GM12878 (cell line): ENCODE data around the gene PPP1R18. TPM values are rescaled to one million over a fixed set of nuclear protein-coding genes. Genes with fewer than 3 reads are reported as not detected.
A peak's percentile ranks its signal among the peaks of the same experiment; 100 is the strongest.

Source experiments
- ATAC-seq: fragments of 200-7000 bp; cut with Tn5 transposase; 3 replicates; pipeline ENCODE4 v1.9.1; 2020; ENCODE audit warnings: mild to moderate bottlenecking, moderate library complexity
- BruUV-seq: library from RNA; stranded (reverse); fragments of 400-500 nt; replicated peaks from 2 replicates; lab custom pipeline; 2021; lab: Mats Ljungman, UMichigan
- CTCF ChIA-PET: fragments of 300-600 bp; sonication (Branson Sonifier 250); formaldehyde crosslinking; extraction: SDS; loops from one replicate; lab custom pipeline; 2021; ENCODE audit warnings: inconsistent platforms; lab: Yijun Ruan, JAX
- POLR2A ChIA-PET: fragments of 350-600 bp; formaldehyde crosslinking; extraction: SDS; loops from one replicate; lab custom pipeline; 2021; ENCODE audit warnings: inconsistent platforms; lab: Charles Lee
- RAD21 ChIA-PET: fragments of 300-600 bp; sonication (Branson Sonifier 250); formaldehyde crosslinking; loops from one replicate; lab custom pipeline; 2023; ENCODE audit warnings: antibody characterized with exemption; ENCODE audit not compliant: unreplicated experiment; lab: Charles Lee
- SMC1A ChIA-PET: fragments of 300-600 bp; sonication (Branson Sonifier 250); formaldehyde crosslinking; loops from one replicate; lab custom pipeline; 2023; ENCODE audit not compliant: unreplicated experiment, uncharacterized antibody; lab: Charles Lee
- DNase-seq: peaks from one replicate; pipeline ENCODE4 v3.0.0-alpha.2; 2011; ENCODE audit warnings: low read depth, low spot score
- FAIRE-seq: peaks from 3 replicates; lab custom pipeline; 2011; peaks lifted over from hg19 to GRCh38; lab: Jason Lieb, UNC
- H2AFZ ChIP-seq: 2 replicates; pipeline ENCODE4 v1.6.0; 2011; ENCODE audit warnings: low read depth, low read length, control low read depth; ENCODE audit not compliant: control insufficient read depth
- H3K27ac ChIP-seq: 2 replicates; pipeline ENCODE4 v1.5.1; 2011; ENCODE audit warnings: control low read depth; ENCODE audit not compliant: control insufficient read depth, insufficient read depth
- H3K27me3 ChIP-seq, 2 experiments: replicated peaks in 1 of 2; 2 replicates each; pipeline versions ENCODE4 v1.6.0 to v1.6.1; 2011; ENCODE audit warnings: low read length in 1 of 2; ENCODE audit not compliant: control insufficient read depth in 2 of 2, insufficient read depth in 2 of 2
- H3K36me3 ChIP-seq, 2 experiments: 2 replicates each; pipeline ENCODE4 v1.5.1; 2011; ENCODE audit warnings: low read length in 1 of 2; ENCODE audit not compliant: control insufficient read depth in 2 of 2, insufficient read depth in 2 of 2
- H3K4me1 ChIP-seq: 2 replicates; pipeline ENCODE4 v1.6.1; 2011; ENCODE audit warnings: mild to moderate bottlenecking, low read length, moderate library complexity, mixed read lengths; ENCODE audit not compliant: control insufficient read depth, insufficient read depth
- H3K4me2 ChIP-seq: 2 replicates; pipeline ENCODE4 v1.6.0; 2011; ENCODE audit warnings: control low read depth; ENCODE audit not compliant: control insufficient read depth, insufficient read depth
- H3K4me3 ChIP-seq: fragments of 200-600 bp; sonication (generic); 2 replicates; pipeline ENCODE4 v1.5.1; 2016
- H3K79me2 ChIP-seq: 2 replicates; pipeline ENCODE4 v1.6.0; 2011; ENCODE audit warnings: low read length; ENCODE audit not compliant: control insufficient read depth, insufficient read depth
- H3K9ac ChIP-seq: 2 replicates; pipeline ENCODE4 v1.8.0; 2011; ENCODE audit warnings: low read length, control low read depth, mixed read lengths; ENCODE audit not compliant: control insufficient read depth, insufficient read depth
- H3K9me3 ChIP-seq: replicated peaks from 3 replicates; pipeline ENCODE4 v1.5.1; 2011; ENCODE audit warnings: mild to moderate bottlenecking, low read length; ENCODE audit not compliant: control insufficient read depth, insufficient read depth
- H4K20me1 ChIP-seq: 2 replicates; pipeline ENCODE4 v1.6.0; 2011; ENCODE audit not compliant: control insufficient read depth, insufficient read depth
- BACH1 ChIP-seq: fragments of 450-650 bp; IDR thresholded peaks from 2 replicates; pipeline ENCODE4 v1.6.1; 2017; ENCODE audit warnings: mild to moderate bottlenecking, borderline replicate concordance
- CBX3 ChIP-seq: fragments of 200-600 bp; sonication (generic); IDR thresholded peaks from 2 replicates; pipeline ENCODE4 v1.6.1; 2016; ENCODE audit warnings: low read depth, borderline replicate concordance
- CHD4 ChIP-seq: fragments of 200-600 bp; sonication (generic); IDR thresholded peaks from 2 replicates; pipeline ENCODE4 v1.6.1; 2016; ENCODE audit warnings: mild to moderate bottlenecking
- HDGF ChIP-seq: fragments of 450-650 bp; IDR thresholded peaks from 2 replicates; pipeline ENCODE4 v1.6.1; 2016; ENCODE audit warnings: antibody characterized with exemption
- IKZF2 ChIP-seq, 2 experiments: fragments of 450-650 bp; IDR thresholded peaks; 2 replicates each; pipeline ENCODE4 v1.6.1; 2017; ENCODE audit warnings: mild to moderate bottlenecking in 2 of 2, moderate library complexity in 2 of 2
- MXI1 ChIP-seq: fragments of 150-350 bp; IDR thresholded peaks from 2 replicates; pipeline ENCODE4 v1.6.1; 2011; ENCODE audit warnings: low read depth, mild to moderate bottlenecking, inconsistent platforms, low read length, improper control_type of control experiment
- MYC ChIP-seq: IDR thresholded peaks from 2 replicates; pipeline ENCODE4 v1.6.1; 2011; ENCODE audit warnings: mild to moderate bottlenecking, low read length, moderate library complexity, inconsistent platforms; ENCODE audit not compliant: insufficient read depth, insufficient replicate concordance, insufficient read length, severe bottlenecking
- NRF1 ChIP-seq: conservative IDR thresholded peaks from 2 replicates; pipeline ENCODE4 v1.6.1; 2011; ENCODE audit warnings: mild to moderate bottlenecking, low read depth, low read length, improper control_type of control experiment
- PAX5 ChIP-seq: IDR thresholded peaks from 2 replicates; pipeline ENCODE4 v1.6.1; 2011; ENCODE audit warnings: low read depth, low read length, borderline replicate concordance
- RFX5 ChIP-seq: IDR thresholded peaks from 2 replicates; pipeline ENCODE4 v1.6.1; 2011; ENCODE audit warnings: low read depth, low read length, improper control_type of control experiment
- SPI1 ChIP-seq: IDR thresholded peaks from 2 replicates; pipeline ENCODE4 v1.6.1; 2011; ENCODE audit warnings: low read depth, mild to moderate bottlenecking, low read length, moderate library complexity, borderline replicate concordance; ENCODE audit not compliant: insufficient read depth
- TBL1XR1 ChIP-seq: IDR thresholded peaks from 2 replicates; pipeline ENCODE4 v1.6.1; 2012; ENCODE audit warnings: low read depth, low read length, improper control_type of control experiment
- ZNF24 ChIP-seq: fragments of 450-650 bp; IDR thresholded peaks from 2 replicates; pipeline ENCODE4 v1.6.1; 2017; ENCODE audit warnings: antibody characterized with exemption, mild to moderate bottlenecking
- WGBS: methylation state at CpG from one replicate; pipeline ENCODE4 v1.1.6; 2016; ENCODE audit warnings: low lambda C conversion rate; ENCODE audit not compliant: insufficient replicate concordance, insufficient coverage; ENCODE audit errors: missing lambda C conversion rate; 5-methylcytosine and 5-hydroxymethylcytosine counted together
- in situ Hi-C: fragments of 300-500 bp; cut with MboI; formaldehyde crosslinking; loops from 9 replicates; pipeline ENCODE4 v1.14.3; 2018; ENCODE audit warnings: mixed read lengths
- intact Hi-C: fragments of 100-400 bp; cut with micrococcal nuclease; formaldehyde crosslinking; loops from one replicate; pipeline ENCODE4 v1.14.2; 2022; ENCODE audit not compliant: unreplicated experiment
- polyA plus RNA-seq, 11 experiments: library from polyadenylated mRNA; depleted of rRNA in 4 of 11; unstranded in 6 of 11; stranded (reverse) in 5 of 11; fragments of >200 nt; fragmentation: Nextera tagmentation in 4 of 11; fragmentation: Illumina TruSeq in 1 of 11; extraction: Ambion mirVana in 4 of 11; extraction: Trizol in 1 of 11; gene quantifications; 1 replicate in 1 of 11; 2 replicates in 10 of 11; pipeline versions ENCODE4 v1.2.1 to v1.2.3, GENCODE V29; 2011 to 2016; ENCODE audit warnings: inconsistent platforms in 2 of 11, missing spikeins in 2 of 11, low read depth in 1 of 11
- total RNA-seq, 4 experiments: library from RNA; depleted of rRNA in 3 of 4; stranded (reverse); fragments of >200 nt in 3 of 4; fragmentation: Illumina TruSeq in 1 of 4; extraction: Trizol in 1 of 4; gene quantifications; 2 replicates each; pipeline versions ENCODE4 v1.2.1 to v1.2.3, GENCODE V29; 2013 to 2021
- TF ChIP-seq, protein P1 (sequence below): IDR thresholded peaks from 2 replicates; pipeline ENCODE4 v1.6.1; 2012; ENCODE audit warnings: low read depth, low read length, improper control_type of control experiment
- TF ChIP-seq, protein P2 (sequence below): IDR thresholded peaks from 2 replicates; pipeline ENCODE4 v1.6.1; 2012; ENCODE audit warnings: mild to moderate bottlenecking, low read depth, low read length
- TF ChIP-seq, protein P3 (sequence below): IDR thresholded peaks from 2 replicates; pipeline ENCODE4 v1.6.1; 2011; ENCODE audit warnings: low read depth, mild to moderate bottlenecking, low read length, moderate library complexity, borderline replicate concordance; ENCODE audit errors: extremely low read depth
- TF ChIP-seq, protein P4 (sequence below): IDR thresholded peaks from 2 replicates; pipeline ENCODE4 v1.6.1; 2011; ENCODE audit warnings: borderline replicate concordance, low read depth, mild to moderate bottlenecking, moderate library complexity, mixed read lengths, low read length; ENCODE audit not compliant: insufficient read depth; ENCODE audit errors: extremely low read length

The PPP1R18 gene
- total and polyA plus RNA-seq, 10 of the 15 experiments (the other 5 are each of a cell fraction or from before 2014, with no cell fraction given), result 21.0 to 119 (median 52.6) TPM

- Histone ChIP-seq H3K9ac (peak within 1 kb of the TSS; percentile 98), H2AFZ (peak within 1 kb of the TSS; percentile 70), H3K36me3 (peaks cover 5 to 6% of the 10 kb centered on the region in 2 experiments), H3K4me3 (peak within 1 kb of the TSS; percentile 83), H3K4me1 (peaks cover 15% of the 10 kb centered on the region), H3K9me3 (no peaks in the 10 kb centered on the region), H4K20me1 (no peaks in the 10 kb centered on the region), H3K27ac (peak within 1 kb of the TSS; percentile 98), H3K4me2 (peak within 1 kb of the TSS; percentile 97), H3K79me2 (peaks cover 57% of the 10 kb centered on the region), H3K27me3 (no peaks in the 10 kb centered on the region)
- BruUV-seq, result TSS peak; percentile 30
- ChIA-PET RAD21 (interaction anchor here (0.6 to 11.2 kb wide), 16 partner anchors 13 to 370 kb away, joined by 3 to 209 read pairs (median 3); partner anchors contain the start of genes DHX16, GNL1, NRM and VARS2), SMC1A (interaction anchor here (0.6 to 17.7 kb wide), 5 partner anchors 14 to 224 kb away, joined by 3 to 265 read pairs (median 3); partner anchors contain the start of gene NRM), POLR2A (interaction anchor here (0.5 to 11.6 kb wide), 16 partner anchors 10 to 196 kb away, joined by 3 to 200 read pairs (median 5); partner anchors contain the start of genes FLOT1, GNL1, NRM and PRR3), CTCF (interaction anchor here (0.6 to 22.7 kb wide), 9 partner anchors 14 to 841 kb away, joined by 3 to 487 read pairs (median 4); partner anchors contain the start of gene NRM)
- ATAC-seq, result peak; percentile 76
- under 1% methylated on average over 48 of the region's 48 CpGs for WGBS
- intact Hi-C loops (loop anchor here (1.0 kb wide), 3 partner anchors 30 to 100 kb away; partner anchors contain the start of genes MRPS18B and PPP1R10), in situ Hi-C loops (loop anchor here (5.0 kb wide), 2 partner anchors 35 to 100 kb away; partner anchors contain the start of genes MRPS18B and PPP1R10)
- DNase-seq, result peak; percentile 99
- peak; percentile 100 for FAIRE-seq
- TF ChIP-seq CBX3 (no peak), ZNF24 (peak; percentile 75), MXI1 (peak; percentile 88), IKZF2 (IDR thresholded peaks at IDR 0.05) (peak in 1 of 2 experiments; percentile 88; a peak in 3 of 4 replicates), BACH1 (peak; percentile 88), PAX5 (peak; percentile 85; the same call in 1 of the 2 replicates), CHD4 (no peak), HDGF (no peak), MYC (peak; percentile 47), TBL1XR1 (peak; percentile 51; the same call in 1 of the 2 replicates), NRF1 (peak; percentile 6; the same call in 1 of the 2 replicates), SPI1 (peak; percentile 37; the same call in 1 of the 2 replicates), RFX5 (peak; percentile 61; the same call in 1 of the 2 replicates)
- TF ChIP-seq, protein P1, sequence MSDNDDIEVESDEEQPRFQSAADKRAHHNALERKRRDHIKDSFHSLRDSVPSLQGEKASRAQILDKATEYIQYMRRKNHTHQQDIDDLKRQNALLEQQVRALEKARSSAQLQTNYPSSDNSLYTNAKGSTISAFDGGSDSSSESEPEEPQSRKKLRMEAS, result peak; percentile 55; the same call in 1 of the 2 replicates
- TF ChIP-seq, protein P2, sequence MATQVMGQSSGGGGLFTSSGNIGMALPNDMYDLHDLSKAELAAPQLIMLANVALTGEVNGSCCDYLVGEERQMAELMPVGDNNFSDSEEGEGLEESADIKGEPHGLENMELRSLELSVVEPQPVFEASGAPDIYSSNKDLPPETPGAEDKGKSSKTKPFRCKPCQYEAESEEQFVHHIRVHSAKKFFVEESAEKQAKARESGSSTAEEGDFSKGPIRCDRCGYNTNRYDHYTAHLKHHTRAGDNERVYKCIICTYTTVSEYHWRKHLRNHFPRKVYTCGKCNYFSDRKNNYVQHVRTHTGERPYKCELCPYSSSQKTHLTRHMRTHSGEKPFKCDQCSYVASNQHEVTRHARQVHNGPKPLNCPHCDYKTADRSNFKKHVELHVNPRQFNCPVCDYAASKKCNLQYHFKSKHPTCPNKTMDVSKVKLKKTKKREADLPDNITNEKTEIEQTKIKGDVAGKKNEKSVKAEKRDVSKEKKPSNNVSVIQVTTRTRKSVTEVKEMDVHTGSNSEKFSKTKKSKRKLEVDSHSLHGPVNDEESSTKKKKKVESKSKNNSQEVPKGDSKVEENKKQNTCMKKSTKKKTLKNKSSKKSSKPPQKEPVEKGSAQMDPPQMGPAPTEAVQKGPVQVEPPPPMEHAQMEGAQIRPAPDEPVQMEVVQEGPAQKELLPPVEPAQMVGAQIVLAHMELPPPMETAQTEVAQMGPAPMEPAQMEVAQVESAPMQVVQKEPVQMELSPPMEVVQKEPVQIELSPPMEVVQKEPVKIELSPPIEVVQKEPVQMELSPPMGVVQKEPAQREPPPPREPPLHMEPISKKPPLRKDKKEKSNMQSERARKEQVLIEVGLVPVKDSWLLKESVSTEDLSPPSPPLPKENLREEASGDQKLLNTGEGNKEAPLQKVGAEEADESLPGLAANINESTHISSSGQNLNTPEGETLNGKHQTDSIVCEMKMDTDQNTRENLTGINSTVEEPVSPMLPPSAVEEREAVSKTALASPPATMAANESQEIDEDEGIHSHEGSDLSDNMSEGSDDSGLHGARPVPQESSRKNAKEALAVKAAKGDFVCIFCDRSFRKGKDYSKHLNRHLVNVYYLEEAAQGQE, result no peak
- TF ChIP-seq, protein P3, sequence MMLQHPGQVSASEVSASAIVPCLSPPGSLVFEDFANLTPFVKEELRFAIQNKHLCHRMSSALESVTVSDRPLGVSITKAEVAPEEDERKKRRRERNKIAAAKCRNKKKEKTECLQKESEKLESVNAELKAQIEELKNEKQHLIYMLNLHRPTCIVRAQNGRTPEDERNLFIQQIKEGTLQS, result no peak
- TF ChIP-seq, protein P4, sequence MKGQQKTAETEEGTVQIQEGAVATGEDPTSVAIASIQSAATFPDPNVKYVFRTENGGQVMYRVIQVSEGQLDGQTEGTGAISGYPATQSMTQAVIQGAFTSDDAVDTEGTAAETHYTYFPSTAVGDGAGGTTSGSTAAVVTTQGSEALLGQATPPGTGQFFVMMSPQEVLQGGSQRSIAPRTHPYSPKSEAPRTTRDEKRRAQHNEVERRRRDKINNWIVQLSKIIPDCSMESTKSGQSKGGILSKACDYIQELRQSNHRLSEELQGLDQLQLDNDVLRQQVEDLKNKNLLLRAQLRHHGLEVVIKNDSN, result no peak
Observed at GRCh38 chr6:30717129-30717844, 30.8 kb upstream of the PPP1R18 start, which contains the start of gene MDC1. TSS of gene MDC1 (minus strand) at chr6:30717281. CDS start at chr6:30715175, 2,106 bp downstream.
